ENCODE measurements around the gene KCTD17.
A peak's percentile ranks its signal among the peaks of the same experiment; 100 is the strongest.

Gene KCTD17

GRCh38 chr22:37080438-37080837, 28.9 kb downstream of the KCTD17 start:
- DNase-seq (ENCODE audit: low spot score), result no peak

GRCh38 chr22:37080838-37081237, 29.3 kb downstream of the KCTD17 start:
- no peak for DNase-seq (ENCODE audit: low spot score)

GRCh38 chr22:37082251-37082873, 30.8 kb downstream of the KCTD17 start:
- no peak for DNase-seq (ENCODE audit: low spot score)

GRCh38 chr22:37083914-37084313, 32.4 kb downstream of the KCTD17 start:
- DNase-seq (ENCODE audit: low spot score), result no peak

GRCh38 chr22:37084385-37084784, 32.8 kb downstream of the KCTD17 start:
- DNase-seq (ENCODE audit: low spot score), result no peak

GRCh38 chr22:37086184-37086583, 34.6 kb downstream of the KCTD17 start:
- no peak for DNase-seq (ENCODE audit: low spot score)

- DNase-seq (ENCODE audit: low spot score), result peak; percentile 36
Observed at GRCh38 chr22:37088108-37088605, 36.6 kb downstream of the KCTD17 start.

- no peak for DNase-seq (ENCODE audit: low spot score)
Observed at GRCh38 chr22:37088750-37089408, 37.3 kb downstream of the KCTD17 start.

- no peak for DNase-seq (ENCODE audit: low spot score)
Observed at GRCh38 chr22:37089434-37089833, 37.9 kb downstream of the KCTD17 start.

GRCh38 chr22:37090920-37091695, 39.6 kb downstream of the KCTD17 start:
- DNase-seq (ENCODE audit: low spot score), result no peak

- no peak for DNase-seq (ENCODE audit: low spot score)
Observed at GRCh38 chr22:37091994-37092393, 40.5 kb downstream of the KCTD17 start.

- no peak for DNase-seq (ENCODE audit: low spot score)
Observed at GRCh38 chr22:37092997-37093396, 41.5 kb downstream of the KCTD17 start.

- no peak for DNase-seq (ENCODE audit: low spot score)
Observed at GRCh38 chr22:37094239-37094638, 42.7 kb downstream of the KCTD17 start.

GRCh38 chr22:37095113-37095512, 43.6 kb downstream of the KCTD17 start:
- no peak for DNase-seq (ENCODE audit: low spot score)

- no peak for DNase-seq (ENCODE audit: low spot score)
Observed at GRCh38 chr22:37097346-37097745, 45.8 kb downstream of the KCTD17 start.

GRCh38 chr22:37098976-37099591, 47.5 kb downstream of the KCTD17 start:
- DNase-seq (ENCODE audit: low spot score), result no peak

- DNase-seq (ENCODE audit: low spot score), result no peak
Observed at GRCh38 chr22:37100589-37101127, 49.1 kb downstream of the KCTD17 start.

- DNase-seq (ENCODE audit: low spot score), result no peak
Observed at GRCh38 chr22:37101311-37102066, 49.9 kb downstream of the KCTD17 start.

- DNase-seq (ENCODE audit: low spot score), result no peak
Observed at GRCh38 chr22:37103151-37103550, 51.6 kb downstream of the KCTD17 start.

GRCh38 chr22:37103656-37104452, 52.3 kb downstream of the KCTD17 start:
- DNase-seq (ENCODE audit: low spot score), result no peak

- no peak for DNase-seq (ENCODE audit: low spot score)
Observed at GRCh38 chr22:37105154-37105553, 53.6 kb downstream of the KCTD17 start.
